ENCODE results near the gene CDKAL1.
"Not testable (repeated sequence)": the region's sequence is repeated elsewhere in the genome, so short reads cannot be mapped to it uniquely, and the experiment has no call there.

The CDKAL1 gene

GRCh38 chr6:20644667-20645370 is 110.6 kb downstream of the CDKAL1 start:
- DNase-seq (ENCODE audit: low read depth, low spot score) = no peak
- TF ChIP-seq CTCF (IDR thresholded peaks at IDR 0.05; ENCODE audit: insufficient read depth, low read length, missing control alignments) = no peak
- ChIA-PET POLR2A (no interaction called here), CTCF (no interaction called here)
- H3K4me3 ChIP-seq (ENCODE audit: low read depth, low read length) = no peak overlapping the region

- DNase-seq (ENCODE audit: low read depth, low spot score); H3K4me3 ChIP-seq (ENCODE audit: low read depth, low read length); POLR2A ChIA-PET: not testable (repeated sequence)
- CTCF ChIA-PET = interaction anchor here (1.4 to 1.6 kb wide), 2 partner anchors 10 to 82 kb away, joined by 3 to 4 read pairs; no protein-coding TSS in a partner anchor
These were observed 111.3 kb downstream of the CDKAL1 start for GRCh38 chr6:20645572-20645971.

DNA sequence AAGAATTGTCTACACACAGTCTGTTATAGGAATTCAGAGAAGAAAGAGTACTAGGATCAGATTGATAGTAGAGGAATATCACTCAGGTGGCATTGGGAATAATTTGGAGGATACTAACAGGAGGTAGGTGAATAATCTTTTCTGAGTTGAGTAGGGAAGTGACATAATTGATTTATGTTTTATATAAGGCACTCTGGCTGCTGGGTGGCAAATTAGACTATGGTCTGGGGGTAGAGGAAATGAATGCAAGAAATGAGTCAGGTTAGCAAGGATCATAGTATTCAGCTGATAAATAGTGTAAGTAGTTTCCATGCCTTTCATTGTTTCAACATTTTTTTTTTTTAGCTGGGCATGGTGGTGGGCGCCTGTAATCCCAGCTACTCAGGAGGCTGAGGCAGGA is 113.3 kb downstream of the CDKAL1 start:
- no peak for DNase-seq (ENCODE audit: low read depth, low spot score)
- ChIA-PET POLR2A (no interaction called here), CTCF (interaction anchor here (1.2 to 1.6 kb wide), 2 partner anchors 27 to 84 kb away, joined by 3 read pairs; no protein-coding TSS in a partner anchor)
- TF ChIP-seq CTCF (IDR thresholded peaks at IDR 0.05; ENCODE audit: insufficient read depth, low read length, missing control alignments) = no peak
- no peak overlapping the region for H3K4me3 ChIP-seq (ENCODE audit: low read depth, low read length)

DNA sequence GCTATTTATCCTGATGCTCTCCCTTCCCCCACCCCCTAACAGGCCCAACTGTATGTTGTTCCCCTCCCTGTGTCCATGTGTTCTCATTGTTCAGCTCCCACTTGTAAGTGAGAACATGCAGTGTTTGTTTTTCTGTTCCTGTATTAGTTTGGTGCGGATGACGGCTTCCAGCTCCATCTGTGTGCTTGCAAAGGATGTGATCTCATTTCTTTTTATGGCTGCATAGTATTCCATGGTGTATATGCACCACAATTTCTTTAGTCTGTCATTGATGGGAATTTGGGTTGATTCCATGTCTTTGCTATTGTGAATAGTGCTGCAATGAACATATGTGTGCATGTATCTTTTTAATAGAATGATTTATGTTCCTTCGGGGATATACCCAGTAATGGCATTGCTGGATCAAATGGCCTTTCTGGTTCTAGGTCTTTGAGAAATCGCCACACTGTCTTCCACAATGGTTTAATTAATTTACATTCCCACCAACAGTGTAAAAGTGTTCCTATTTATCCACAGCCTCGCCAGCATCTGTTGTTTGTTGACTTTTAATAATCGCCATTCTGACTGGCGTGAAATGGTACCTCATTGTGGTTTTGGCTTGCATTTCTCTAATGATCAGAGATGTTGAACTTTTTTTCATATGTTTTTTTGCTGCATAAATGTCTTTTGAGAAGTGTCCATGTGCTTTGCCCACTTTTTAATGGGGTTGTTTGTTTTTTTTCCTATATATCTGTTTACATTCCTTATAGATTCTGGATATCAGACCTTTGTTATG is 115.6 kb downstream of the CDKAL1 start:
- H3K4me3 ChIP-seq (ENCODE audit: low read depth, low read length); DNase-seq (ENCODE audit: low read depth, low spot score); POLR2A ChIA-PET: not testable (repeated sequence)
- CTCF ChIA-PET = interaction anchor here (1.0 kb wide), 1 partner anchor 39 kb away, joined by 3 read pairs; no protein-coding TSS in a partner anchor

GRCh38 chr6:20652299-20653084 is 118.2 kb downstream of the CDKAL1 start:
- H3K4me3 ChIP-seq (ENCODE audit: low read depth, low read length) = no peak overlapping the region
- POLR2A ChIA-PET = no interaction called here
- no peak for TF ChIP-seq CTCF (IDR thresholded peaks at IDR 0.05; ENCODE audit: insufficient read depth, low read length, missing control alignments)
- no peak for DNase-seq (ENCODE audit: low read depth, low spot score)
- CTCF ChIA-PET = no interaction called here

DNA sequence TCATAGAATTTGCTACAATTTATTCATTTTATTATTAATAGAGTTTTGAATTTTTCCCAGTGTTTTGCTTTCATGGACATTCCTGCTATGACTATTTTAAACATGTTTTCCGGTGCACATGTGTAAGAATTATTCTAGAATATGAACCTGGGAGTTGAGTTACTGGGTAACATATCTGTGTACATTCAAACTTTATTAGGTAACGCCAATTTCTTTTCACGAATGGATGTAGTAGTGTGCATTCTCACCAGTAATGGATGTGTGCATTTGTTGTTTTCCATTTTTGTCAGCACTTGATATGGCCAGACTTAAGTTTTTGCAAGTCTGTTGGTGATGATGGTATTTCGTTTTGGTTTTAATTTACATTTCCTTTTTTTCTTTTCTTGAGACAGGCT is 118.8 kb downstream of the CDKAL1 start:
- DNase-seq (ENCODE audit: low read depth, low spot score) = no peak
- CTCF ChIA-PET = no interaction called here
- no peak for TF ChIP-seq CTCF (IDR thresholded peaks at IDR 0.05; ENCODE audit: insufficient read depth, low read length, missing control alignments)
- POLR2A ChIA-PET = no interaction called here
- H3K4me3 ChIP-seq (ENCODE audit: low read depth, low read length) = no peak overlapping the region

DNA sequence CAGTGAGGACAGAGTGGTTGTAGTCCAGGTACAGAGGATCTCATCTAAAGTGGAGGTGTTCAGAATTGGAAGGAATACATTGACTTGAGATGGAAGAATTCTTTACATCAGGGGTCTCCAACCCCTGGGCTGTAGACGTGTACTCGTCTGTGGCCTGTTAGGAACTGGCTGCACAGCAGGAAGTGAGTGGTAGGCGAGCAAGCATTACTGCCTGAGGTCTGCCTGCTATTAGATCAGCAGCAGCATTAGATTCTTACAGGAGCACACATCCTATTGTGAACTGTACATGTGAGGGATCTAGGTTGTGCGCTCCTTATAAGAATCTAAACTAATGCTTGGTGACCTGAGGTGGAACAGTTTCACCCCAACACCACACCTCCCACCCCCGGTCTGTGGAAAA is 121.1 kb downstream of the CDKAL1 start:
- no peak overlapping the region for H3K4me3 ChIP-seq (ENCODE audit: low read depth, low read length)
- ChIA-PET CTCF (interaction anchor here (0.6 to 0.8 kb wide), 2 partner anchors 9 kb away, joined by 3 to 4 read pairs; no protein-coding TSS in a partner anchor), POLR2A (no interaction called here)
- no peak for DNase-seq (ENCODE audit: low read depth, low spot score)
- no peak for TF ChIP-seq CTCF (IDR thresholded peaks at IDR 0.05; ENCODE audit: insufficient read depth, low read length, missing control alignments)
